ENCODE data around the gene CNN1. TPM values are rescaled to one million over a fixed set of nuclear protein-coding genes. Genes with fewer than 3 reads are reported as not detected.

Gene CNN1
- total and polyA plus RNA-seq, 2 of the 8 experiments (the other 6 are each of a cell fraction or from before 2014, with no cell fraction given): 29.8 to 50.8 TPM

DNA sequence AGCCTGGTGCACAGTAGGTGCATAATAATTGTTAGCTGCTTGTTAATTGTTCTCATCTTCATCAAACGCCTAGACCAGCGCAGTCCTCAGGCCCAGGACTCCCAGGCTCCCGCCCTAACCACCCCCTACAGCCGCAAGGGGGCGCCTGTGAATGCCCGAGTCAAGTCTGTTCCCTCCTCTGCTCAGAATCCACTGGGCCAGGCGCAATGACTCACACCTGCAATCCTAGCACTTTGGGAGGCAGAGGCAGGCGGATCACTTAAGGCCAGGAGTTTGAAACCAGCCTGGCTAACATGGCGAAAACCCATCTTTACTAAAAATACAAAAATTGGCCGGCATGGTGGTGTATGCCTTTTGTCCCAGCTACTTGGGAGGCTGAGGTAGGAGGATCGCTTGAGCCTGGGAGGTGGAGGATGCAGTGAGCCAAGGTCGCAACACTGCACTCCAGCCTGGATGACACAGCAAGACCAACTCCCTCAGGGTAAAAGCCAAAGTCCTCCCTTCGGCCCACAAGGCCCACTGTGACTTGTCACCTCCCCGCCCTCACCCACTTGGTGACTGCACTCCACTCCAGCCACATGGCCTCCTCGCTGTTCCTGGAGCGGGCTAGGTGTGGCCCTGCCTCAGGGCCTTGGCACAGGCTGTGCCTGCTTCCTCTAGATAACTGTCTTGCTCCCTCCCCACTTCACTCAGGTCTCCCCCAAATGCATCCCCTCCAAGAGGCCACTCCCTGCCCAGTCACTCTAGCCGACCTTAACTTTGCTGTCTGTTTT is 42.1 kb upstream of the CNN1 start:
- 60% methylated on average over 17 of the region's 17 CpGs; no CpG with 5 or more reads in 1 of the 2 experiments for WGBS, 2 experiments (ENCODE audit: extremely low coverage in 1 of 2, insufficient coverage in 1 of 2, insufficient read length in 1 of 2, insufficient replicate concordance in 2 of 2, low coverage in 1 of 2, low lambda C conversion rate in 2 of 2, missing lambda C conversion rate in 1 of 2)
- H4K8ac ChIP-seq (ENCODE audit: extremely low read depth, insufficient read depth, low read length): no peak overlapping the region
- no peak for FAIRE-seq
- no peaks in the 10 kb centered on the region for H3K27me3 ChIP-seq (replicated peaks in 1 of 4; ENCODE audit: control insufficient read depth in 3 of 4, extremely low read depth in 1 of 4, insufficient read depth in 3 of 4, low read length in 3 of 4)
- H2AFZ ChIP-seq (ENCODE audit: low read length): no peak overlapping the region
- H4K5ac ChIP-seq (ENCODE audit: insufficient read length, low read depth, low read length): no peak overlapping the region
- no peak overlapping the region for H3K56ac ChIP-seq (replicated peaks; ENCODE audit: insufficient read length, low read depth, low read length)
- H2BK15ac ChIP-seq (ENCODE audit: low read length): no peak overlapping the region
- POLR2A ChIA-PET (ENCODE audit: partially characterized antibody): interaction anchor here (1.0 to 1.4 kb wide), 4 partner anchors 9 to 122 kb away, joined by 3 to 5 read pairs (median 3); partner anchors contain the start of genes ECSIT, SWSAP1 and ZNF653
- H2BK20ac ChIP-seq (ENCODE audit: low read length): no peak overlapping the region
- H3K23ac ChIP-seq (ENCODE audit: insufficient read length): no peak overlapping the region
- no peak overlapping the region for H3K4me3 ChIP-seq (ENCODE audit: extremely low read depth in 1 of 4, insufficient read depth in 2 of 4, low read depth in 3 of 4, low read length in 4 of 4)
- H3K4me2 ChIP-seq (ENCODE audit: insufficient read depth in 1 of 2, low read depth in 2 of 2, low read length in 2 of 2): no peak overlapping the region
- 0 out of 2 replicates have a peak overlapping the region, but pooled peaks have one; percentile 27 for H2BK12ac ChIP-seq (ENCODE audit: low read depth, low read length)
- H3K23me2 ChIP-seq (ENCODE audit: low read depth, low read length): no peaks in the 10 kb centered on the region
- H3K79me1 ChIP-seq (ENCODE audit: low read depth, low read length): no peaks in the 10 kb centered on the region; the same call in 1 of the 2 replicates
- CTCF ChIA-PET (ENCODE audit: partially characterized antibody): interaction anchor here (0.7 to 4.7 kb wide), 9 partner anchors 12 to 999 kb away, joined by 3 to 37 read pairs (median 3); no protein-coding TSS in a partner anchor
- H3K9me3 ChIP-seq (ENCODE audit: insufficient read depth in 2 of 2, low read depth in 1 of 2, low read length in 1 of 2): no peaks in the 10 kb centered on the region
- H3K14ac ChIP-seq (ENCODE audit: insufficient read length): no peak overlapping the region
- peaks cover 1 to 3% of the 10 kb centered on the region in 2 experiments for H4K20me1 ChIP-seq (replicated peaks in 1 of 2; ENCODE audit: control insufficient read depth in 1 of 2, insufficient read depth in 2 of 2, low read length in 2 of 2)
- H3K9ac ChIP-seq (replicated peaks in 1 of 4; ENCODE audit: extremely low read depth in 1 of 4, low read depth in 3 of 4, low read length in 3 of 4): no peak overlapping the region
- H2BK5ac ChIP-seq (ENCODE audit: low read depth, low read length): no peak overlapping the region
- H3K18ac ChIP-seq (ENCODE audit: extremely low read depth, low read length): no peak overlapping the region
- no peak overlapping the region for H3K4ac ChIP-seq (replicated peaks; ENCODE audit: insufficient read length, low read depth, low read length)
- H3K36me3 ChIP-seq (ENCODE audit: control insufficient read depth in 2 of 4, insufficient read depth in 4 of 4, low read length in 3 of 4): peaks cover 0 to 3% (median 0%) of the 10 kb centered on the region in 4 experiments; a peak in 2 of 8 replicates
- peak; percentile 57 to 96 for DNase-seq (ENCODE audit: low read depth in 1 of 2, low spot score in 2 of 2)
- 0 out of 2 replicates have a peak overlapping the region, but pooled peaks have one; percentile 32 for H2AK5ac ChIP-seq (ENCODE audit: low read depth, low read length)
- H3K79me2 ChIP-seq (ENCODE audit: control insufficient read depth in 1 of 2, insufficient read depth in 2 of 2, low read length in 2 of 2): no peaks in the 10 kb centered on the region
- no peak overlapping the region for H4K91ac ChIP-seq (replicated peaks; ENCODE audit: insufficient read length, low read length)
- no peaks in the 10 kb centered on the region for H3K4me1 ChIP-seq (replicated peaks in 1 of 4; ENCODE audit: control insufficient read depth in 3 of 4, insufficient read depth in 4 of 4, low read length in 3 of 4)
- no peak overlapping the region for H2BK120ac ChIP-seq (replicated peaks; ENCODE audit: low read depth, low read length)
- H3K27ac ChIP-seq (ENCODE audit: low read depth, low read length): no peak overlapping the region
- TF ChIP-seq SIRT6 (IDR thresholded peaks at IDR 0.05; ENCODE audit: low read length) (no peak), EP300 (IDR thresholded peaks at IDR 0.05; ENCODE audit: borderline replicate concordance in 1 of 2, low read depth in 2 of 2, low read length in 2 of 2) (no peak), EGR1 (IDR thresholded peaks at IDR 0.05; ENCODE audit: borderline replicate concordance, low read depth, low read length) (no peak), YY1 (IDR thresholded peaks at IDR 0.05; ENCODE audit: low read depth, low read length) (0 out of 2 replicates have a peak, but pooled peaks have one; percentile 18), RNF2 (IDR thresholded peaks at IDR 0.05; ENCODE audit: borderline replicate concordance, low read depth, low read length, missing control alignments, poor library complexity, severe bottlenecking) (no peak), RFX5 (IDR thresholded peaks at IDR 0.05; ENCODE audit: borderline replicate concordance, low read depth, low read length) (no peak), GABPA (IDR thresholded peaks at IDR 0.05; ENCODE audit: borderline replicate concordance, insufficient read depth, low read length) (peak; percentile 45; the same call in 1 of the 2 replicates)
- TF ChIP-seq, protein P1, sequence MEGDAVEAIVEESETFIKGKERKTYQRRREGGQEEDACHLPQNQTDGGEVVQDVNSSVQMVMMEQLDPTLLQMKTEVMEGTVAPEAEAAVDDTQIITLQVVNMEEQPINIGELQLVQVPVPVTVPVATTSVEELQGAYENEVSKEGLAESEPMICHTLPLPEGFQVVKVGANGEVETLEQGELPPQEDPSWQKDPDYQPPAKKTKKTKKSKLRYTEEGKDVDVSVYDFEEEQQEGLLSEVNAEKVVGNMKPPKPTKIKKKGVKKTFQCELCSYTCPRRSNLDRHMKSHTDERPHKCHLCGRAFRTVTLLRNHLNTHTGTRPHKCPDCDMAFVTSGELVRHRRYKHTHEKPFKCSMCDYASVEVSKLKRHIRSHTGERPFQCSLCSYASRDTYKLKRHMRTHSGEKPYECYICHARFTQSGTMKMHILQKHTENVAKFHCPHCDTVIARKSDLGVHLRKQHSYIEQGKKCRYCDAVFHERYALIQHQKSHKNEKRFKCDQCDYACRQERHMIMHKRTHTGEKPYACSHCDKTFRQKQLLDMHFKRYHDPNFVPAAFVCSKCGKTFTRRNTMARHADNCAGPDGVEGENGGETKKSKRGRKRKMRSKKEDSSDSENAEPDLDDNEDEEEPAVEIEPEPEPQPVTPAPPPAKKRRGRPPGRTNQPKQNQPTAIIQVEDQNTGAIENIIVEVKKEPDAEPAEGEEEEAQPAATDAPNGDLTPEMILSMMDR (IDR thresholded peaks at IDR 0.05; ENCODE audit: control extremely low read depth in 1 of 3, insufficient read depth in 1 of 3, low read depth in 1 of 3, low read length in 3 of 3): peak; percentile 85 to 91 (median 89)
